ENCODE results near the gene HPSE2. TPM values are rescaled to one million over a fixed set of nuclear protein-coding genes. Genes with fewer than 3 reads are reported as not detected.

The HPSE2 gene
- total RNA-seq, 1 experiment from 2014 or later, result not detected

DNA sequence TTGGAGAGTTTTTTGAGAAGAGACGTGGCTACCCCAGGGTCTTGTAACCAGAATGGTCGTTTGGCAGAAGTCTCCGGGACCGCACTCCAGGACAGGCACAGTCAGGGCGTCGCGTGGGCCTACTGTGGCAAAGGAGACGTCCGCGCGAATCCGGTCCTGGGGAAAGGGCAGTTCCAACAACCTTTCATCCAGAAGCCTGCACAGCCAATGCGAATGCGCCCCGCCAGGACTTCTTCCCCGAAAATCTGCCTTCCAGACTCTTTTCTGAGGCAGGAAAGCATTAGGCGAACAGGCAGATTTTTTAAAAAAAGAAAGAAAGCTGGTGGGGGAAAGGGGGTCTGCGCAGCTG is 2.0 kb downstream of the HPSE2 start:
- intact Hi-C loops (cut with micrococcal nuclease; ENCODE audit: unreplicated experiment), result no loop called here
- DNase-seq, result no peak
- TF ChIP-seq, protein P1, sequence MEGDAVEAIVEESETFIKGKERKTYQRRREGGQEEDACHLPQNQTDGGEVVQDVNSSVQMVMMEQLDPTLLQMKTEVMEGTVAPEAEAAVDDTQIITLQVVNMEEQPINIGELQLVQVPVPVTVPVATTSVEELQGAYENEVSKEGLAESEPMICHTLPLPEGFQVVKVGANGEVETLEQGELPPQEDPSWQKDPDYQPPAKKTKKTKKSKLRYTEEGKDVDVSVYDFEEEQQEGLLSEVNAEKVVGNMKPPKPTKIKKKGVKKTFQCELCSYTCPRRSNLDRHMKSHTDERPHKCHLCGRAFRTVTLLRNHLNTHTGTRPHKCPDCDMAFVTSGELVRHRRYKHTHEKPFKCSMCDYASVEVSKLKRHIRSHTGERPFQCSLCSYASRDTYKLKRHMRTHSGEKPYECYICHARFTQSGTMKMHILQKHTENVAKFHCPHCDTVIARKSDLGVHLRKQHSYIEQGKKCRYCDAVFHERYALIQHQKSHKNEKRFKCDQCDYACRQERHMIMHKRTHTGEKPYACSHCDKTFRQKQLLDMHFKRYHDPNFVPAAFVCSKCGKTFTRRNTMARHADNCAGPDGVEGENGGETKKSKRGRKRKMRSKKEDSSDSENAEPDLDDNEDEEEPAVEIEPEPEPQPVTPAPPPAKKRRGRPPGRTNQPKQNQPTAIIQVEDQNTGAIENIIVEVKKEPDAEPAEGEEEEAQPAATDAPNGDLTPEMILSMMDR (IDR thresholded peaks at IDR 0.05; ENCODE audit: insufficient read depth in 1 of 2, low read depth in 1 of 2, low read length in 1 of 2, severe bottlenecking in 1 of 2, unreplicated experiment in 1 of 2), result no peak
- Histone ChIP-seq H3K36me3 (ENCODE audit: control insufficient read depth, insufficient read depth, low read length) (no peaks in the 10 kb centered on the region), H3K9me3 (no peaks in the 10 kb centered on the region), H3K4me1 (no peaks in the 10 kb centered on the region), H3K4me3 (ENCODE audit: low read depth, low read length) (no peak overlapping the region), H3K27me3 (replicated peaks; ENCODE audit: control insufficient read depth, insufficient read depth, low read length) (no peaks in the 10 kb centered on the region)
- Mint-ChIP-seq H3K36me3 (ENCODE audit: insufficient read depth, unreplicated experiment) (no peaks in the 10 kb centered on the region), H3K27ac (ENCODE audit: unreplicated experiment) (no peak overlapping the region), H3K9me3 (ENCODE audit: unreplicated experiment) (no peaks in the 10 kb centered on the region), H3K4me1 (ENCODE audit: low read depth, unreplicated experiment) (no peaks in the 10 kb centered on the region), H3K27me3 (ENCODE audit: insufficient read depth, unreplicated experiment) (peaks cover 7% of the 10 kb centered on the region), H3K4me3 (ENCODE audit: unreplicated experiment) (no peak overlapping the region)
- ChIA-PET CTCF (no interaction called here), POLR2A (no interaction called here)
- BruUV-seq (replicated peaks), result no TSS peak

DNA sequence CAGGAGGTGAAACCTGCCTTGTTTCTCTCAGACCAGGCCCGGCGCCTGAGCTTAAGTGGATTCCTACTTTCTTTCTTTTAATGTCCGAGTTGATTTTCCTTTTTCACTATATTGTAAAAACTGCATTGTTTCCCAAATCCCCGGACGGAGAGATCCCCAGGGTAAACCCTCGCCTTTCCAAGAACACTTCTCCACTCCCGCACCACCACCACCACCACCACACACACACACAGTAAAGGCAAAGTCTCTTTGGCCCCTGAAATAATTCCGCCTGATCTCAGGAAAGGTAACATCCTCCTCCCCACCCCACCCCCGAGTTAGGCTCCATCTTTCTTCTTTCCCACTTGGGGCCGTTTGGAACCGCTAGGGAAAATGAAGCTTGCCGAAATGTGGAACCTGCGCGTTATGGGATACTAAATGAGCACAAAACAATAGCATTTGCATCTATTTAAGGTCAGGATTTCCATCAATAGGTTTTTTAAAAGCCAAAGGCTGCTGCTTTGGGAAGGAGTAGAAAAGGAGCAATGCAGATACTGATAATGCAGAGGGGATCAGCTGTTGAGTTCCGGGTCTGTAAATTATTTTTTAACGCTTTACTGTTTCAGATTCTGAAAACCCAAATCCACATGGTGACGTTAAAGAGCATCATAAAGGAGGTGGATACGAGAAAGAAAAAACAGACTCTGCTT is 2.5 kb downstream of the HPSE2 start:
- no TSS peak for BruUV-seq (replicated peaks)
- Mint-ChIP-seq H3K9me3 (ENCODE audit: unreplicated experiment) (no peaks in the 10 kb centered on the region), H3K4me3 (ENCODE audit: unreplicated experiment) (no peak overlapping the region), H3K36me3 (ENCODE audit: insufficient read depth, unreplicated experiment) (no peaks in the 10 kb centered on the region), H3K4me1 (ENCODE audit: low read depth, unreplicated experiment) (no peaks in the 10 kb centered on the region), H3K27me3 (ENCODE audit: insufficient read depth, unreplicated experiment) (peaks cover 7% of the 10 kb centered on the region), H3K27ac (ENCODE audit: unreplicated experiment) (no peak overlapping the region)
- TF ChIP-seq, protein P1 (IDR thresholded peaks at IDR 0.05; ENCODE audit: insufficient read depth in 1 of 2, low read depth in 1 of 2, low read length in 1 of 2, severe bottlenecking in 1 of 2, unreplicated experiment in 1 of 2), result no peak
- Histone ChIP-seq H3K4me1 (no peaks in the 10 kb centered on the region), H3K4me3 (ENCODE audit: low read depth, low read length) (no peak overlapping the region), H3K27me3 (replicated peaks; ENCODE audit: control insufficient read depth, insufficient read depth, low read length) (no peaks in the 10 kb centered on the region), H3K9me3 (no peaks in the 10 kb centered on the region), H3K36me3 (ENCODE audit: control insufficient read depth, insufficient read depth, low read length) (no peaks in the 10 kb centered on the region)
- no peak for DNase-seq
- CTCF ChIA-PET, result no interaction called here
- intact Hi-C loops (cut with micrococcal nuclease; ENCODE audit: unreplicated experiment), result no loop called here
- POLR2A ChIA-PET, result no interaction called here

DNA sequence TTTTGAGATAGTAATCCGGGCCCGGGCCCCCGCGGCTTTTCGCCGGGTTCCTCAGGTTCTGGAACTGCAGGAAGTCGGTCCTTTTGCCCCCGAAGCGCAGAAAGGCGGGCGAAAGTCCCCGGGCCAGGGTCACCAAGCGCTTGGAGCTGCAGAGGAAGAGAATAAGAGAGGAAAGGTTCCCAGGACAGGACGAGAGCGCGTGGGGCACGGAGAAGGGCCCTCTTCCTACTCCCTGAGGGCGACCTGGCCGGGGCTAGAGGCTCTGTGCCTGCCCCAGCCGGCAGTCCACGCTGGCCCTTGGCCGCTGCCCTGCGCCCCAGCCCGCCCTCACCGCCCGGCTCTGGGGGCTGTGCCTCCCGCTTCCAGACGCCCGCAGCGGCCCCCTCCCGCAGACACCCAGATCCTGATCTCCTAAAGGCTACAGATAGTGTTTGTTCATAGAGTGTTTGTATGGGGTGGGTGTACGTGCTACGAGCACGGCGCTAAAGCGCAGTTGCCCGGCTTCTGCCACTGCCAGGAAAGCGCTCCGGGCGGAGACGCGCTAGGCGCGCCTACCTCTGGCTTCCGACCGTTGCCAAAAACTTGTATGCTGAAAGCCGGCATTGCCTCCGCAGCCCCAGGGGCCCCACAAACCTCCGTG is 3.2 kb downstream of the HPSE2 start:
- BruUV-seq (replicated peaks), result no TSS peak
- no peaks in the 10 kb centered on the region for H3K36me3 ChIP-seq (ENCODE audit: control insufficient read depth, insufficient read depth, low read length)
- no peaks in the 10 kb centered on the region for H3K36me3 Mint-ChIP-seq (ENCODE audit: insufficient read depth, unreplicated experiment)
- peaks cover 7% of the 10 kb centered on the region for H3K27me3 Mint-ChIP-seq (ENCODE audit: insufficient read depth, unreplicated experiment)
- no peaks in the 10 kb centered on the region for H3K27me3 ChIP-seq (replicated peaks; ENCODE audit: control insufficient read depth, insufficient read depth, low read length)
- H3K4me1 Mint-ChIP-seq (ENCODE audit: low read depth, unreplicated experiment), result no peaks in the 10 kb centered on the region
- no peak for DNase-seq
- no peak overlapping the region for H3K4me3 Mint-ChIP-seq (ENCODE audit: unreplicated experiment)
- intact Hi-C loops (cut with micrococcal nuclease; ENCODE audit: unreplicated experiment), result no loop called here
- no peaks in the 10 kb centered on the region for H3K9me3 Mint-ChIP-seq (ENCODE audit: unreplicated experiment)
- H3K27ac Mint-ChIP-seq (ENCODE audit: unreplicated experiment), result no peak overlapping the region
- TF ChIP-seq, protein P1 (IDR thresholded peaks at IDR 0.05; ENCODE audit: insufficient read depth in 1 of 2, low read depth in 1 of 2, low read length in 1 of 2, severe bottlenecking in 1 of 2, unreplicated experiment in 1 of 2), result no peak
- POLR2A ChIA-PET, result no interaction called here
- CTCF ChIA-PET, result no interaction called here
- no peaks in the 10 kb centered on the region for H3K4me1 ChIP-seq
- no peaks in the 10 kb centered on the region for H3K9me3 ChIP-seq
- H3K4me3 ChIP-seq (ENCODE audit: low read depth, low read length), result no peak overlapping the region

Measured in Caco-2 (cell line).